Measurements from ENCODE around the gene HDAC5.

The HDAC5 gene

GRCh38 chr17:44113868-44114840 lies 9.3 kb downstream of the HDAC5 start:
- Histone ChIP-seq H3K9me3 (ENCODE audit: control insufficient read depth, insufficient read depth, low read depth, low read length) (no peaks in the 10 kb centered on the region), H3K36me3 (ENCODE audit: control insufficient read depth in 2 of 2, insufficient read depth in 1 of 2, low read length in 2 of 2) (peaks cover 0 to 42% of the 10 kb centered on the region in 2 experiments; a peak in 1 of 3 replicates), H3K27ac (ENCODE audit: extremely low read depth, low read depth, low read length) (no peak overlapping the region), H3K4me3 (ENCODE audit: low read depth, low read length) (no peak overlapping the region), H3K4me1 (ENCODE audit: control insufficient read depth, insufficient read depth, low read length) (peaks cover 17% of the 10 kb centered on the region)
- TF ChIP-seq ZBTB26 (tag by site-specific recombination; optimal IDR thresholded peaks at IDR 0.05) = no peak
- TF ChIP-seq ZNF416 (tag by site-specific recombination; IDR thresholded peaks at IDR 0.05) = no peak
- no peak for TF ChIP-seq SCRT1 (tag by site-specific recombination; IDR thresholded peaks at IDR 0.05; ENCODE audit: borderline replicate concordance)
- TF ChIP-seq BCL11A (tag by site-specific recombination; IDR thresholded peaks at IDR 0.05; ENCODE audit: low read depth) = no peak
- TF ChIP-seq ZNF791 (tag by site-specific recombination; IDR thresholded peaks at IDR 0.05) = no peak
- TF ChIP-seq ZNF324 (tag by site-specific recombination; IDR thresholded peaks at IDR 0.05) = no peak
- TF ChIP-seq PRDM1 (tag by site-specific recombination; IDR thresholded peaks at IDR 0.05) = no peak
- TF ChIP-seq ZSCAN30 (tag by site-specific recombination; IDR thresholded peaks at IDR 0.05) = no peak
- no peak for TF ChIP-seq ZNF621 (tag by site-specific recombination; IDR thresholded peaks at IDR 0.05)
- no peak for TF ChIP-seq ZNF175 (tag by site-specific recombination; IDR thresholded peaks at IDR 0.05)
- TF ChIP-seq ZBTB1 (tag by site-specific recombination; IDR thresholded peaks at IDR 0.05) = no peak
- no peak for TF ChIP-seq ZNF521 (tag by site-specific recombination; IDR thresholded peaks at IDR 0.05)
- no peak for TF ChIP-seq ZNF174 (tag by site-specific recombination; IDR thresholded peaks at IDR 0.05)
- TF ChIP-seq ZNF843 (tag by site-specific recombination; IDR thresholded peaks at IDR 0.05) = no peak
- no peak for TF ChIP-seq AEBP2 (tag by site-specific recombination; IDR thresholded peaks at IDR 0.05; ENCODE audit: borderline replicate concordance)
- no peak for TF ChIP-seq INSM2 (tag by site-specific recombination; IDR thresholded peaks at IDR 0.05)
- no peak for TF ChIP-seq ZNF571 (tag by site-specific recombination; IDR thresholded peaks at IDR 0.05)
- no peak for TF ChIP-seq ZNF391 (tag by site-specific recombination; IDR thresholded peaks at IDR 0.05; ENCODE audit: borderline replicate concordance, low read depth)
- TF ChIP-seq ZNF114 (tag by site-specific recombination; IDR thresholded peaks at IDR 0.05) = no peak
- POLR2A ChIA-PET = interaction anchor here (0.7 kb wide), 2 partner anchors 29 to 42 kb away, joined by 3 to 4 read pairs; no protein-coding TSS in a partner anchor
- CTCF ChIA-PET = interaction anchor here (0.7 to 7.4 kb wide), 12 partner anchors 9 to 115 kb away, joined by 3 to 98 read pairs (median 7); partner anchors contain the start of gene HDAC5

- H3K4me1 ChIP-seq (ENCODE audit: control insufficient read depth, insufficient read depth, low read length) = peaks cover 24% of the 10 kb centered on the region
- ChIA-PET CTCF (interaction anchor here (0.7 to 3.9 kb wide), 4 partner anchors 10 to 55 kb away, joined by 3 to 22 read pairs (median 8); partner anchors contain the start of gene HDAC5), POLR2A (no interaction called here)
- H3K27ac ChIP-seq (ENCODE audit: extremely low read depth, low read depth, low read length) = no peak overlapping the region
- H3K9me3 ChIP-seq (ENCODE audit: control insufficient read depth, insufficient read depth, low read depth, low read length) = no peaks in the 10 kb centered on the region
- no peak overlapping the region for H3K4me3 ChIP-seq (ENCODE audit: low read depth, low read length)
- peaks cover 0 to 42% of the 10 kb centered on the region in 2 experiments; a peak in 1 of 3 replicates for H3K36me3 ChIP-seq (ENCODE audit: control insufficient read depth in 2 of 2, insufficient read depth in 1 of 2, low read length in 2 of 2)
- TF ChIP-seq ZNF2 (tag by site-specific recombination; IDR thresholded peaks at IDR 0.05) = no peak
- TF ChIP-seq KLF9 (tag by site-specific recombination; IDR thresholded peaks at IDR 0.05; ENCODE audit: low read depth) = no peak
- TF ChIP-seq ZNF433 (tag by site-specific recombination; IDR thresholded peaks at IDR 0.05; ENCODE audit: low read depth) = no peak
- no peak for TF ChIP-seq ZNF510 (tag by site-specific recombination; IDR thresholded peaks at IDR 0.05; ENCODE audit: insufficient replicate concordance)
- TF ChIP-seq ZNF548 (tag by site-specific recombination; IDR thresholded peaks at IDR 0.05) = no peak
- no peak for TF ChIP-seq WT1 (tag by site-specific recombination; IDR thresholded peaks at IDR 0.05)
- TF ChIP-seq ZNF777 (tag by site-specific recombination; IDR thresholded peaks at IDR 0.05; ENCODE audit: borderline replicate concordance) = no peak
- TF ChIP-seq EGR2 (tag by site-specific recombination; IDR thresholded peaks at IDR 0.05; ENCODE audit: low read depth) = no peak
- TF ChIP-seq ZNF423 (tag by site-specific recombination; IDR thresholded peaks at IDR 0.05) = no peak
- no peak for TF ChIP-seq GLI2 (tag by site-specific recombination; IDR thresholded peaks at IDR 0.05; ENCODE audit: borderline replicate concordance, low read depth)
- TF ChIP-seq ZNF830 (tag by site-specific recombination; IDR thresholded peaks at IDR 0.05; ENCODE audit: low read depth) = no peak
- TF ChIP-seq YY1 (tag by site-specific recombination; IDR thresholded peaks at IDR 0.05) = no peak
Measured at GRCh38 chr17:44113382-44113781, 10.1 kb downstream of the HDAC5 start.
